Stomach (tissue), 9 donors: Measurements from ENCODE around the gene BCR. TPM values are rescaled to one million over a fixed set of nuclear protein-coding genes. Genes with fewer than 3 reads are reported as not detected.

Source experiments
- DNase-seq, 2 donors: peaks; one replicate each; pipeline versions ENCODE4 v3.0.0 to v3.0.0-alpha.2; 2013 to 2019
- H3K27ac ChIP-seq, 5 donors: fragments of 200-600 bp in 4 of 5; sonication (generic) in 4 of 5; one replicate each; pipeline ENCODE4 v1.5.1; 2013 to 2019; ENCODE audit warnings: mild to moderate bottlenecking in 1 of 5, moderate library complexity in 1 of 5
- H3K27me3 ChIP-seq, 3 donors: fragments of 200-600 bp; sonication (generic); one replicate each; pipeline ENCODE4 v1.5.1; 2017 to 2019; ENCODE audit warnings: mixed run types in 1 of 3
- H3K36me3 ChIP-seq, 4 donors: fragments of 200-600 bp; sonication (generic); 1 replicate in 3 of 4; 2 replicates in 1 of 4; pipeline ENCODE4 v1.5.1; 2016 to 2019
- H3K4me1 ChIP-seq, 4 donors: fragments of 200-600 bp; sonication (generic); one replicate each; pipeline ENCODE4 v1.5.1; 2016 to 2019
- H3K4me3 ChIP-seq, 4 donors: fragments of 200-600 bp; sonication (generic) in 3 of 4; one replicate each; pipeline ENCODE4 v1.5.1; 2016 to 2019; ENCODE audit warnings: mild to moderate bottlenecking in 1 of 4
- H3K9me3 ChIP-seq, 4 donors: fragments of 200-600 bp; sonication (generic); one replicate each; pipeline ENCODE4 v1.5.1; 2016 to 2019
- EP300 ChIP-seq: sonication (generic); formaldehyde crosslinking; IDR thresholded peaks from one replicate; pipeline ENCODE4 v1.6.1; 2017; ENCODE audit warnings: antibody characterized with exemption
- POLR2A ChIP-seq, 4 donors: fragments of 450-650 bp; IDR thresholded peaks; one replicate each; pipeline ENCODE4 v1.6.1; 2016; ENCODE audit warnings: antibody characterized with exemption in 4 of 4, control low read depth in 2 of 4, mild to moderate bottlenecking in 1 of 4, moderate library complexity in 1 of 4
- POLR2AphosphoS5 ChIP-seq, 3 donors: sonication (generic); formaldehyde crosslinking; IDR thresholded peaks; one replicate each; pipeline ENCODE4 v1.6.1; 2016; ENCODE audit warnings: antibody characterized with exemption in 3 of 3
- WGBS, 5 donors: extraction: QIAGEN DNeasy Blood & Tissue Kit in 3 of 5; methylation state at CpG; one replicate each; pipeline versions ENCODE4 v1.1.5 to v1.1.7; 2013 to 2018; 5-methylcytosine and 5-hydroxymethylcytosine counted together
- intact Hi-C: fragments of 100-400 bp; cut with DNase I; formaldehyde crosslinking; loops from one replicate; pipeline ENCODE4 v1.15.1; 2023; ENCODE audit warnings: low total_unique reads
- polyA plus RNA-seq, 3 donors: library from polyadenylated mRNA; stranded (reverse); fragments of 200-250 nt; gene quantifications; one replicate each; pipeline ENCODE4 v1.2.3, GENCODE V29; 2013
- total RNA-seq, 5 donors: library from RNA; depleted of rRNA; stranded (reverse); fragments of >200 nt; gene quantifications; one replicate each; pipeline versions ENCODE4 v1.1.0 to v1.2.3, GENCODE V29; 2014 to 2016
- TF ChIP-seq, protein P1 (sequence below), 7 experiments: fragments of 450-650 bp in 4 of 7; fragments of 200-600 bp in 3 of 7; sonication (generic) in 3 of 7; IDR thresholded peaks; one replicate each; pipeline ENCODE4 v1.5.1; 2016 to 2019; ENCODE audit warnings: antibody characterized with exemption in 7 of 7, control low read depth in 2 of 7, mild to moderate bottlenecking in 1 of 7
- donor health status: healthy with polysubstance abuse.
- donor health status: Bipolar disorder and iron deficiency.
- donor health status: healthy.

Gene BCR
- total and polyA plus RNA-seq, 8 donors: 10.4 to 80.1 (median 19.6) TPM

DNA sequence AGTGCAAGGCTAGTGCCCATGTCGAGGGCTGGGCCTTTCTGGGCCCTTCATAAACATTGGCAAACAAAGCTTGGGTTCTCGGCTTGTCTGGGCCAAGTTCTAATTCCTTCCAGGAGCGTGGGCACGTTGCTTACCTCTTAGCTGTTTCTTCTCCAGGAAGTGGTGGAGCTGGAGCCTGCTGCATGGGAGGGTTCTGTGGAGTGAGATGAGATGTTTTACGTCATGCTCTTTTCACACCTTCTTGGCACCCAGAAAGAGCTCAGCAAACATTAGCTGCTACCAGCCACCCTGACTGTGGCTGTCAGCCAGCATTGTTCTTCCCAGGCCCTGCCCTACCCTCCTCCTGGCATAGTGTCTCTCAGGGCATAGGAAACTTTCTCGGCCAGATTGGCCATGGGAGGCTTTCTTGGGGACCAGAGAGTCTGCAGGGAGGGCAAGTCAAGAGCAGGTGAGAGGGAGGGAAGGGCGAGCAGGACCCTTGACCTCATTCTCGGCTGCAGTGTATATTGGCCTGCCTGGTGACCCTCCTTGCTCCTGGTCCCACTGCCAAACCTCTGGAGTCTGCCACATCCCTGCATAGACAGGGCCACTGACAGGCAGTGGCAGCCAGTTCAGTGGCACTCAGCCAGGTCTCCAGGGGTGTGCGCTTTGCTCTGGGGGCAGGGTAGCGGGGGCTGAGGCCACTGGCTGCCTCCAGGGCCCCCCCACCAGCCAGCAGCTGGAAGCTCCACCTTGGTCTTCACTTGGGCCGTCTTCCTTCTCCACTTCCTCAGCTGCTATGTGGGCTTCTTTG is 98.8 kb downstream of the BCR start:
- no peaks in the 10 kb centered on the region for H3K27me3 ChIP-seq
- peak overlapping the region; percentile 78 to 87 (median 82) for H3K27ac ChIP-seq
- TF ChIP-seq POLR2A (IDR thresholded peaks at IDR 0.05) (no peak), POLR2AphosphoS5 (IDR thresholded peaks at IDR 0.05) (peak; percentile 57 to 86 (median 71))
- 21 to 39% (median 33%) methylated on average over 8 to 11 of the region's 11 CpGs for WGBS, 5 donors
- no peaks in the 10 kb centered on the region for H3K9me3 ChIP-seq
- H3K36me3 ChIP-seq: peaks cover 9 to 84% (median 62%) of the 10 kb centered on the region in 4 donors
- peaks cover 30 to 67% (median 49%) of the 10 kb centered on the region in 4 donors for H3K4me1 ChIP-seq
- H3K4me3 ChIP-seq: no peak overlapping the region
- DNase-seq: peak in 1 of 2 donors; percentile 92
- intact Hi-C loops: no loop called here

DNA sequence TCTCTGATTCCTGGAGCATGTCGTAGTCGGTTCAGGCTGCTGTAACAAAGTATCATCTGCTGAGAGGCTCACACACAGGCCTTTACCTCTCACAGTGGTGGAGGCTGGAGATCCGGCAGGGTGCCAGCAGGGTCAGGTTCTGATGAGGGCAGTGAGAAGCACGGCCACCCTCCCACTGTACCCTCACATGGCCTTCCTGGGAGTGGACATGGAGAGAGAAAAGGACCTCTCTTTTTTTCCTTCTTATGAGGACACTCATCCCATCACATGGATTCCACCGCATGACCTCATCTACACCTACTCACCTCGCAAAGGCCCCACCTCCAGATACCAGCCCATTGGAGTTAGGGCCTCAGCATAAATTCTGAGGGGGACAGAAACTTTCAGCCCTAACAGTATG is 99.5 kb downstream of the BCR start:
- DNase-seq: no peak
- Histone ChIP-seq H3K9me3 (no peaks in the 10 kb centered on the region), H3K27me3 (no peaks in the 10 kb centered on the region), H3K4me3 (no peak overlapping the region), H3K4me1 (peaks cover 30 to 67% (median 49%) of the 10 kb centered on the region in 4 donors), H3K36me3 (peaks cover 6 to 84% (median 62%) of the 10 kb centered on the region in 4 donors), H3K27ac (peak overlapping the region; percentile 78 to 87 (median 80))
- intact Hi-C loops: loop anchor here (5.0 kb wide), 1 partner anchor 102 kb away; no protein-coding TSS in a partner anchor
- no peak for TF ChIP-seq EP300
- no peak for TF ChIP-seq POLR2A (IDR thresholded peaks at IDR 0.05)
- no peak for TF ChIP-seq POLR2AphosphoS5 (IDR thresholded peaks at IDR 0.05)
- TF ChIP-seq, protein P1, sequence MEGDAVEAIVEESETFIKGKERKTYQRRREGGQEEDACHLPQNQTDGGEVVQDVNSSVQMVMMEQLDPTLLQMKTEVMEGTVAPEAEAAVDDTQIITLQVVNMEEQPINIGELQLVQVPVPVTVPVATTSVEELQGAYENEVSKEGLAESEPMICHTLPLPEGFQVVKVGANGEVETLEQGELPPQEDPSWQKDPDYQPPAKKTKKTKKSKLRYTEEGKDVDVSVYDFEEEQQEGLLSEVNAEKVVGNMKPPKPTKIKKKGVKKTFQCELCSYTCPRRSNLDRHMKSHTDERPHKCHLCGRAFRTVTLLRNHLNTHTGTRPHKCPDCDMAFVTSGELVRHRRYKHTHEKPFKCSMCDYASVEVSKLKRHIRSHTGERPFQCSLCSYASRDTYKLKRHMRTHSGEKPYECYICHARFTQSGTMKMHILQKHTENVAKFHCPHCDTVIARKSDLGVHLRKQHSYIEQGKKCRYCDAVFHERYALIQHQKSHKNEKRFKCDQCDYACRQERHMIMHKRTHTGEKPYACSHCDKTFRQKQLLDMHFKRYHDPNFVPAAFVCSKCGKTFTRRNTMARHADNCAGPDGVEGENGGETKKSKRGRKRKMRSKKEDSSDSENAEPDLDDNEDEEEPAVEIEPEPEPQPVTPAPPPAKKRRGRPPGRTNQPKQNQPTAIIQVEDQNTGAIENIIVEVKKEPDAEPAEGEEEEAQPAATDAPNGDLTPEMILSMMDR (IDR thresholded peaks at IDR 0.05): no peak
- WGBS, 5 donors: 59 to 81% (median 76%) methylated on average over 6 of the region's 6 CpGs

DNA sequence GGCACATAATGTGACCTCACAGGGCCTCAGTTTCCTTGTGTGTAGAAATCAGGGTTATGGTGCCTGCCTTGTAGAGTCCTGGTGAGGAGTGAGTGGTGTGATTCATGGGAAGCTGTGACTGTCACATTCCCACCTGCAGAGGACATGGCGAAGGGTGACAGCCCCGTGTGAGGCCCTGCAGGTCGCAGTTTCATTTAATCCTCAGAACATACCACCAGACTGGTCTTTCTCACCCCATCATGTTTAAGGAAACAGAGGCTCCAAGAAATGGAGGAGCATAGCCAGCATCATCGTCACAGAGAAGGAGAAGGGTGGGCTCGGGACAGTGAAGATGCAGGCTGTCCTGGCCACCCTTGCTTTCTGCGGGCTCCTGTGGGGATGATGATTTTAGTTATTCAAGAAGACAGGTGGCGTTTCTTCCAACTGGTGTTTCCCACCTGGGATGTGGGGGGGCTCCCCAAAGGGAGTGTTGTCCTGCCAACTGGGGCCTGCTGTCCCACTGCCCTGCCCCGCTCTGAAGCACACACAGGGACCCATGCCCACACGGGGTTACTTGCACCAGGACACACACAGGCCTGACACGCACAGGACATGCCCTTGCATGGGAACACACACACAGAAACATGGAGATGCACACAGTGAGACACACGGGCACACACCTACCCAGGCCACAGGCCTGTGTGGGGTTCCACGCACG is 100.2 kb downstream of the BCR start:
- intact Hi-C loops: loop anchor here (5.0 kb wide), 1 partner anchor 103 kb away; no protein-coding TSS in a partner anchor
- TF ChIP-seq, protein P1 (IDR thresholded peaks at IDR 0.05): no peak
- TF ChIP-seq EP300 (no peak), POLR2AphosphoS5 (IDR thresholded peaks at IDR 0.05) (no peak), POLR2A (IDR thresholded peaks at IDR 0.05) (no peak)

DNA sequence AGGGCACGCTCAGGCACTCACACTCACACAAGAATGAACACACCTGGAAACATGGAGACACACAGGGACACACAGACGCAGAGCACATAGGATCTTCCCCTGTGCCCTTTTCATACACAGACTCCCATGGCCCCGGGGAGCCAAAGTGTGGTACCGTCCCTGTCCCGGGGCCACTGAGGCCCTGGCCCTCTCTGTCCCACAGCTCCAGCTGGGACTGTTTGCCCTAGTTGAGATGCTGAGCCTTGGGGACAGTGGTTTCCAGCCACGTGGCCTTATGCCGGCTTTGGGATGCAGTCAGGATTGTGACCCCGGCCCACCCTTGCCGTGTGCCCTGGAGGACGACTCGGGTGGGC is 100.7 kb downstream of the BCR start:
- no peaks in the 10 kb centered on the region for H3K27me3 ChIP-seq
- H3K9me3 ChIP-seq: no peaks in the 10 kb centered on the region
- intact Hi-C loops: loop anchor here (5.0 kb wide), 1 partner anchor 104 kb away; no protein-coding TSS in a partner anchor
- H3K4me3 ChIP-seq: no peak overlapping the region
- peaks cover 30 to 67% (median 49%) of the 10 kb centered on the region in 4 donors for H3K4me1 ChIP-seq
- H3K27ac ChIP-seq: peak overlapping the region in 4 of 5 donors; percentile 78 to 87 (median 82)
- no peak for DNase-seq
- WGBS, 5 donors: 83 to 93% (median 92%) methylated on average over 2 to 11 of the region's 11 CpGs
- H3K36me3 ChIP-seq: peaks cover 7 to 84% (median 62%) of the 10 kb centered on the region in 4 donors
- TF ChIP-seq, protein P1 (IDR thresholded peaks at IDR 0.05): no peak
- TF ChIP-seq POLR2AphosphoS5 (IDR thresholded peaks at IDR 0.05): no peak
- TF ChIP-seq EP300: no peak
- TF ChIP-seq POLR2A (IDR thresholded peaks at IDR 0.05): no peak

More for the DNA sequence above, 100.2 kb downstream of the BCR start:
- 85 to 96% (median 92%) methylated on average over 10 to 13 of the region's 13 CpGs for WGBS, 5 donors
- H3K4me3 ChIP-seq: no peak overlapping the region
- H3K27me3 ChIP-seq: no peaks in the 10 kb centered on the region
- peaks cover 30 to 67% (median 49%) of the 10 kb centered on the region in 4 donors for H3K4me1 ChIP-seq
- H3K9me3 ChIP-seq: no peaks in the 10 kb centered on the region
- peaks cover 7 to 84% (median 62%) of the 10 kb centered on the region in 4 donors for H3K36me3 ChIP-seq
- H3K27ac ChIP-seq: peak overlapping the region in 4 of 5 donors; percentile 78 to 87 (median 82)
- no peak for DNase-seq
